GM21390 (cell line): Measurements from ENCODE around the gene TET2.

Experiments
- ATAC-seq: cut with Tn5 transposase; IDR thresholded peaks from one replicate; pipeline ENCODE4 v1.9.1; 2021; ENCODE audit not compliant: unreplicated experiment

The TET2 gene

DNA sequence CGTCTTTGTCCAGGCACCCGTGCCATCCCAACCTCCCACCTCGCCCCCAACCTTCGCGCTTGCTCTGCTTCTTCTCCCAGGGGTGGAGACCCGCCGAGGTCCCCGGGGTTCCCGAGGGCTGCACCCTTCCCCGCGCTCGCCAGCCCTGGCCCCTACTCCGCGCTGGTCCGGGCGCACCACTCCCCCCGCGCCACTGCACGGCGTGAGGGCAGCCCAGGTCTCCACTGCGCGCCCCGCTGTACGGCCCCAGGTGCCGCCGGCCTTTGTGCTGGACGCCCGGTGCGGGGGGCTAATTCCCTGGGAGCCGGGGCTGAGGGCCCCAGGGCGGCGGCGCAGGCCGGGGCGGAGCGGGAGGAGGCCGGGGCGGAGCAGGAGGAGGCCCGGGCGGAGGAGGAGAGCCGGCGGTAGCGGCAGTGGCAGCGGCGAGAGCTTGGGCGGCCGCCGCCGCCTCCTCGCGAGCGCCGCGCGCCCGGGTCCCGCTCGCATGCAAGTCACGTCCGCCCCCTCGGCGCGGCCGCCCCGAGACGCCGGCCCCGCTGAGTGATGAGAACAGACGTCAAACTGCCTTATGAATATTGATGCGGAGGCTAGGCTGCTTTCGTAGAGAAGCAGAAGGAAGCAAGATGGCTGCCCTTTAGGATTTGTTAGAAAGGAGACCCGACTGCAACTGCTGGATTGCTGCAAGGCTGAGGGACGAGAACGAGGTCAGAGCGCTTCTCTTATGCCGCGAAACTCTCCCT lies at the start of gene TET2:
TET2 (plus strand) TSS at position 601 of the 740 bp plus-strand sequence. CDS start 87,067 bp downstream, outside the sequence.
- peak; percentile 76 for ATAC-seq

DNA sequence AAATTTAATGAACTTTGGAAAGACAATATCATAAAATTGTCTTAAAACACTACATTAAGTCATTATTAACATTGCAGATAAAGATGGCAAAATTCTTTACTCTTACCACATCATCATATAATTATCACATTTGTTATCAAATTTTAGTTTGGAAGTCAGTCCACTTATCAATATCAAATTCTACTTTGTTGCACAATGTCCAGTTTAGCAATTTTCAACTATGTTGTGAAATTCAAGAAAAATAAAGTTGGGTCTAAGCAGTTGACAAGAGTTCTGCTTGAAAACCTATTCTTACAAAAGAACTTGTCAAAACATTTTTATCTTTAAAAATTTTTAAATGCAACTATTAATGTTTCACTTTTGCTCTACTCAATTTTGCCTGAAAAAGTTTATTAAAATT lies 44.7 kb upstream of the TET2 start:
- ATAC-seq = no peak

DNA sequence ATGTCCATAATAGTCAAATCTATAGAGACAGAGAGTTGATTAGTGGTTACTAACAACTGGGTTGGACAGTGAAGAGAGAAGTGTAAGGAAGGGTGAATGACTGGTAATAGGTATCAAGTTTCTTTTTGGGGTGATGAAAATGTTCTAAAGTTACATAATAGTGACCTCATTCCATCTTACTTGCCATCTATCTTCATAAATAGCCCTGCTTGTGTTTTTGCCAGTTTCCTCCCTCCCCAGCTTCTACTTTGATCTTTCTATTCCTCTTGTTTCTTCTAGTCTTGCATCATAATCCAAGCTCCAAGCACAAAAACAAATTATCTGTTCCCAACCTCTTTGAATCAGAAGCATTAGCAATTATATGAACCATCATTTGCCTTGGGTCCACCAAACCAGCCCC lies 40.2 kb upstream of the TET2 start:
- ATAC-seq = no peak

DNA sequence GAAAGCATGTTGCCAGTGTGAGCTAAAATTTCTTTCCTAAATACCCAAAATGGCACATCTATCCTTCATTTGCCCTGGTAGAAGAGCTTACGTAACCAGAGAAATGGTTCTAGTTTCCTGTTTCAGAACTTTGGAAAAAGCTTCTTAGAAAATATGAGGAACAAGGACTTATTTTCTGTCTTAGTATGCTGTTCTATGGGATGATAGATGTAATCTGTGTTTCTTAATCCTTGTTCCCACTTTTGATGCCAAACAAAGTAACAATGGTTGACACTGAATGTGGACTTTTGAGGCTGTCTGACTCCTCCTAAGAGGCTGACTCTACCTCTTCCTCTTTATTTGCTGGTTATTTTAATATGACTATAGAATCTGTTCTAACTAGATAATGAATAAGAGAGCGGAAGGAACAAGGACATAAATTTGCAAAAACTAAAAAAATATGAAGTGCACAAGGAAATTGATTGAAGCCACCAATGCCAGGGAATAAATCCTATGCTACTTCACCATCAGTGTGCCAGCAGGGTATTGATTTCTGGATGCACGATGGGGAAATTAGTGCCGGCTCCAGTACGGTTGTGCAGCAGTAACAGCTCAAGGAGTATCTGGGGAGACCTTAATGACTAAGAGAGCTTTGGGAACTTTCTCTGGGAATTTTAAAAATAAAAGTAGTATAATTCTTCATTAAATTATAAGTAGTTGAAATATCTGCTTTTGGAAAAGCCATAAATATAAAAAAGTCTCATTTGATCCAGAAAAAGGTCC lies 39.4 kb upstream of the TET2 start:
- no peak for ATAC-seq

DNA sequence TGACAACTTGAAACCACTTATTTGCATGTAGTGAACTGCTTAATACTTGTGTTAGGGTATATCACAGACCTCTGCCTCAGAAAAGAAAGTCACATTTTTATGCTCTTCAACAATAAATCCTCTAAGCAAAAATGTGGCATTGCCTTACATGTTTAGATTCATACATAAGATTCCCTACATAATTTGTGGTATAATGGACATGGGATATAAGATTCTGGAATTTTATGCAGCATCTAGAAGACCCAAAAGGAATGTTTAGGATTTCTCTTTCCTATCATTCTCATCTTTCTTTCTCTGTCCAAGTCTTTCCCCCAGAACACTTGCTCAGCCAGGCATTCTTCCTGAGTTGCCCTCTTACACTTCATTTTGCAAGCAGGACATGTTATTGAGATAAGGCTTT lies 37.7 kb upstream of the TET2 start:
- no peak for ATAC-seq

DNA sequence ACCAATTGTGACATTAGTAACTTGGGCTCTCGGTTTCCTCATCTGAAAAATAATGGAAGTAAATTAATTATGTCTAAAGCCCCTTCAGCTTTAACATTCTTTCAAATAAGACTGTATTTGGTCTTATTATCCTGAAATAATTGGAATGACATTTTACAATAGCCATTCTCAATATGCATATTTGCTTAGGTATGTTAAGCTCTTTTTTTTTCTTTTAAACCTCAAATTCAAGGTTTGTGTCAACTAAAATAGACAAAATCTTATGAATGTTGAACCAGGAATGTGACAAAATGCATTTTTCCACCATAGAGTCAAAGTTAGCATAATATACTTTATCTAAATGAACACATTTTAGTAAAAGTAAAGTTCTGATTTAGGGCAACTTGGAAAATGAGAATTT lies 34.4 kb upstream of the TET2 start:
- no peak for ATAC-seq

DNA sequence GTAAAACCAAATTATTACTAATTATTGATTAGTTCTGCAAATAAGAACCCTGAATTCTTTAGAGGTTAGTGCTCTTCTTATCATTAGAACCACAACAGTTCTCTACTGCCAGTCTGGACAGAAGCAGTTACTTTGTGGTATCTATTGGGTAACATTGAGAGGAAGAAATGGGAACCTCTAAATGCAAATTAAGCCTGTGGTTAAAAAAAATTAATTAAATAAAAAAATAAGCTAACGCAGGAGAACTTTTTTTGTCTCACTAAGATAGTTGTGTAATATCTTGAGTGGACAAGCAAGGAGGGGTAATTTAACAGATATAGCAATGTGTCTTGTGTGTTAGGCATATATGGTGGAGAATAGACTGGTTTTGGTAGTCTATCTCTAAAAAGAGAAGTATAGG lies 32.9 kb upstream of the TET2 start:
- ATAC-seq = no peak

DNA sequence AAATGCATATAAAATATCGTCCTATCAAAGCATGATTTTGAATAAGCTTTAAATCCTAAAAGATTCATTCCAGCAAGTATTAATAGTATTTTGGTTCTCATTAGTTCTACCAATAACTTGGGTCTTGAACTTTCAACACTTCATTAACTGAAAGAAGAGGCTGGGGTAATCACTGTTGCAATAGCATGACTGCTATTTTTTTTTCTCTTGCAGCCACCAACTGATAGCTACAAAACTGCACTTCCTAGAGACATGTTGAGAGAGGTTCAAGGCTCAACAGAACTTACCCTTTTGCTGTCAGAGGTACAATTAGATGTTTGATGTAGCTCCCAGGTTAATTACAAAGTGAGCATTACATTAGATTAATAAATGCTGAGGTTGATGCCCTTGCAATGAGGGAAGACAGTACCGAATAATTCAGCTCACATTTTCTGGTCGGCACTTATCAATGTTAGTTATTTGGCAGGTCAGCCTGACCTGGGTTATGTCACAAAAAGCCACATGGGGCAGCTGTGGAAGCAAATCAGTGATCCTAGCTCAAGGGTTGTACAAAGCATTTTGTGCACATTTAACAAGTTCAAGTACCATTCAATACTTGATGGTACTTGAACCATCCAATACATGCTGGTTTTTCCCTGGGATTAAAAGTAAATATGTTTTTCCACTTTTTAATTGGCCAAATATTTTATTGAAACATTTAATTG lies 29.9 kb upstream of the TET2 start:
- ATAC-seq = no peak

DNA sequence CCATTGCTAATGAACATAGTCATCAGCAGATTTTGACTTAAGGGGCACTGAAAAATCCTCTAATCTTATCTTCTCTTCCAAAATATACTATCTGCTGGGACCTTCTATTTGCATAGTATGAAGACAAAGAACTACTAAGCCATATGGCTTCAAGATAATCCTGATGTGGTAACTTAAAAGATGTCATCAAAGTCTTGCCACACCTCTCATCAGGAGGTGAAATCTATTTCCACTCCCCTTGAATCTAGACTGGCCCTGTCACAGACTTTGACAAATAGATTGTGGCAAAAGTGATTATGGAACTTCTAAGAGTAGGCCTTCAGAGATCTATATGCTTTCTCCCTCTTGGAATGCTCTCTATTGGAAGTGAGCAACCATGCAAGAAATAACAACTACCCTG lies 27.3 kb upstream of the TET2 start:
- ATAC-seq = no peak

DNA sequence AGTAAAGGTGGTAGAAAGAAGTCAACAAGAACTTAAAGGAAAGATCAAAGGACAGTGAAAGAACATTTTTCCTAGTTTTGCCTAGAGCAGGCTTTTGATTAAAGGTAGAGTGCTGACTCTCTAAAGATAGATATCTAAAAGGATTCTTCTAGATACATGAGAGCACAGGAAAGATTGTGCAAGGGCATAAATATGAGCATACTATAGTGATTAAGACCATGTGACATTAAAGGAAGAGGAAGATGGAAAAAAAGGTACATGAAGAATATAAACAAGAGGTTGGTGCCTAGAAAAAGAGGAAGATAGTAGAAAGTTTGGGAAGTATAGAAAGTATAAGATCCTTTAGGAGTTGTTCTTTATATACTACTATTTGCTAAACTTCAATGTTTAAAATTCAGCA lies 26.1 kb upstream of the TET2 start:
- ATAC-seq = no peak

DNA sequence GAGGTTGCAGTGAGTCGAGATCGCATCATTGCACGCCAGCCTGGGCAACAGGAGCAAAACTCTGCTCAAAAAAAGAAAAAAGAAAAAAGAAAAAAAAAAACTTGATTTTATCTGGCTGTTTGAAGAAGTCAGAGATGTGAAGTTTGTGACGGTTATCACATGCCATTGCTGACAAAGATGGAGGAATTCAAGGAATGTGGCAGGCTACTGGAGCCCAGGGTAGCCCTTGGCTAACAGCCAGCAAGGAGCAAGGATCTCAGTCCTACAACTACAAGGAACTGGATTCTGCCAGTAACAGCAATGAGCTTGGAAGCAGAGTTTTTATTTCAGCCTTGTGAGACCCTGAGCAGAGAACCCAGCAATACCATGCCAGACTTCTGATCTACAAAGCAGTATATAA lies 24.3 kb upstream of the TET2 start:
- no peak for ATAC-seq

DNA sequence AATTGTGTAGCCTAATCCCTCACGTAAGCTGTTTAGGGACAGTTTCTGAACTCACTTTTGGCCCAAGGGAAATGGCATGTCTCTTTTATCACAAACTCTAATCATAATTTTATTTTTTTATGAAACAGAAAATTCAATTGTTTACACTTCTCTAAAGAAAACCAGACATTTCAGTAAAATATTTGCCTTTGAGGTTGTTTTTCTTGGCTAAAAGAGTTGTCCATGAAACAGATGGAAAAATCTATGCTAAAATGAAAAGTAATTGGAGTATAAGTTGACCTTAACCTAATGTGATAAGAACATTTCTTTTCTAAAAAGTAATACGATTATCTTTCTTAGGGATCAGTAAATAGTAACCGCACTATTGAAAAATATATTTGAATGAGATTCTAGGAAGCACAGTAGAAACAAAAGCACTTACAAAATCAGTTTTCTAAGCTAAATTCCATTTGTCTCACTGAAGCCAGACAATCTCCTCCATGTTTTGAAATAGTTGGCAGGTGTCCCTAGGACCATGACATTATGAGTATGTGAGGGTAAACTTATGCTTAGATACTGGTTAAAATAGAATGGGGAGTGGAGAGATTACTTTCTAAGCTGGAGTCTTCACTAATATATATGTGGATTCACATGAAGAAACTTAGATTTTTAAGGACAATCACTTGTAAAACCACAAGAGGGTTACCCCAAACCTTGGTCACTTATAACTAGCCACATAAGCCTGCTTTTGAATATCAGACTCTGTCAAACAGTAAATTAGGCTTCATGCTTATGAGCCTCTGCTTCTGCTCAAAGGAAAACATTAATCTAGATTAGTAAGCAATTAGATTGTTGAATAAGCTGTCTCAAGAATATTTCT lies 20.1 kb upstream of the TET2 start:
- no peak for ATAC-seq

DNA sequence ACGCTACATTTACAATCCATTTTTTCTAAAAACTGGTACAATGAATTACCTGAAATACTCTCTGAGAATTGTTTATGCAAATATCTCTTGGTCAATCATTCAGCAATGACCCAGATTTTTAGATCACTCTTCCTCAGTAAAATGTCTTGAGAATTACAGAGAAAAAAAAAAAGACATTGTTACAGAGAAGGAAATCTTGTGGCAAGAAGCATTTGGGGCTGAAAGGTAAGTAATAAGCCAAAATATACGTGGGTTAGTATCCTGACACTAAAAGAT lies 19.6 kb upstream of the TET2 start:
- no peak for ATAC-seq

DNA sequence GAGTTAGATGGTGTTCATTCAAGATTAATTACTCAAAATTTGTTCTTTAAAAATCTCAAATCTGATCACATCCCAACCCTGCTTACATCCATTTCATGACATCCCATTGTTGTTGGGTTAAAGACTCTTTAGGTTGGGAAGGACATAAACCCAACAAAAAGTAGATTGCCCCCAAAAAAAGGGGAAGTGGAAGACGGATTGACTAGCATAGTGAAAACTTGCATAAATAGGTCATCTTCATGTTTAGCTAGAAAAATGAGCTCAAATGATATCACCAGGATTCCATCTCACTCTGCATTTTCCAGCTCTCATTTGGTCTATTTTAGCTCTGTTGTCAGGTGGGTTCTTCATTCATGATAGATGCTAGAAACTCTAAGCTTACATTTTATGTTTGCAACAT lies 18.5 kb upstream of the TET2 start:
- ATAC-seq = peak; percentile 53

DNA sequence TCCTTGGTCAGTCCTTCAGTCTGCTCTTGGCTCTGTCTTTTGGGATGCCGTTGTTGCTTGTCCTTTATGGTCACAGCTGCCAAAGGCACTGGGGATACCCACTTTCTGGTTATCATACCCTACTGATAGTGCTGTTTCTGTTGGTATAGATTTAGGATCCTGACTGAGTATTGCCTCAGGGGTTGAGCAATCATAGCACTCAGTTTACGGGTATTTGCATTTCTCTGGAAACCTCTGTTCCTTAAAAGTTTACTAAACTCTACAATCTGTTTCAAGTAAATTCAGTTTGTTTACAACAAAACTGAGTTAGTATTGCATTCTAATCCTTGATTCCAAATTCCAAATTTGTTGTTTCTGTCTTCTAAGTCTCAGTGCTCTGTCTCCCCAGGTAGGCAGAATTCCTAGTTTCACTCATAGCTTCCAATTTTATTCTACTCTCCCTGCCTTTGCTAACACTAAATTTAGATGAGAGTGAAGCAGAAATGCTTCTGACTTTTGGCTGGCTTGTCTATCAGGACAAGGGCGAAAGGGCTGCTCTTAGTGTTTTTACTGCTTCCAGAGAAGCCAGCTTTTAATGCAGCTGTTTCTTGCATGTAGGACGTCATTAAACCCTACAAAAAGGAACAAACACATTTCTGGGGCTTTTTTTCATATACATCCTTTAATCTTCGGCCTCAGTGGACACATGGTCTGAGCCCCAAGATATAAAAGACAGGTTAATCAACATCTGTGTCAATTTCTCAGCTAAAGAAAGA lies 17.2 kb upstream of the TET2 start:
- no peak for ATAC-seq

DNA sequence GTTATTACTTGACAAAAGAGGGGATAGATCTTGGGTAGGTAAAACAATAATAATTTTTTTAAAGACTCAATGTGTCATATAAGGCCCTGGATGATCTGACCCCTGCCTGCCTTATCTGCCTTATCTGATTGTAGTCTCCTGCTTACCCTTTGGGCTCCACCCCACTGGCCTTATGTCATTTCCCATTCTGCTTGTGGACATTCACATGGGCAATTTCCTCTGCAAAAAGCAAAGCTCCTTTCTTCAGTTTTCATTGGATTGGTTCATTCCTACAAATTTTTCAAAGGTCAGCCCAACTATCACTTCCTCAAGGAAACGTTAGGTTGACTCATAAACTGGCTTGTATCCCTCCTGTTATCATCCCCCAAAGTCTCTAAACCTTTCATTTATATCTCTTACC lies 15.7 kb upstream of the TET2 start:
- ATAC-seq = no peak

DNA sequence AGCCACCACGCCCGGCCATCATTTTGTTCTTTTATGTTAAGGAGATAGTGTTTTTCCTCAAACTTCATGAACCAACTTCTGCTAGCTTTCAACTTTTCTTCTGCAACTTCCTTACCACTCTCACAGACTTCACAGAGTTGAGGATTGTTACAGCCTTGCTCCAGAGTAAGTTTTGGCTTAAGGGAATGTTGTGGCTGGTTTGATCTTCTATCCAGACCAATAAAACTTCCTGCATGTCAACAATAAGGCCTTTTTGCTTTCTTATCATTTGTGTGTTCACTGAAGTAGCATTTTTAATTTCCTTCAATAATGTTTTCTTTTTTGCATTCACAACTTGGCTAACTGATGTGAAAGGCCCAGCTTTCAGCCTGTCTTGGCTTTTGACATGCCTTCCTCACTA lies 12.7 kb upstream of the TET2 start:
- ATAC-seq = no peak

DNA sequence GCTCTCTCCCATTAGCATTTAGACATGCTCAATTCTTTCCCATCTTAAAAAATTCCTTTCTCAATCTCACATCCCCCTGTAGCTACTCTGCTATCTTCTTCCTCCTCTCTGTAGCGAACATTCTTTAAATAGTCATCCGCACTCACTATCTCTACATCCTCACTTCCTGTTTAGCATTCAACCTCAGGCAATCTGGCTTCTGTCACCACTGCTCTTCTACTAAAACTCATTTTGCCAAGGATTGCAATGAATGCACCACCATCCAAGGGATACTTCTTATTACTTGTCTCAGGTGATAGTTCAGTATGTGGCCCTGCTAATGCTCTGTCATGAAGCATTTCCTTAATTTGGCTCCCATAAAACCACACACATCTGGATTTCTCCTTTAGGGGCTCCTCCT lies 10.9 kb upstream of the TET2 start:
- peak; percentile 54 for ATAC-seq

DNA sequence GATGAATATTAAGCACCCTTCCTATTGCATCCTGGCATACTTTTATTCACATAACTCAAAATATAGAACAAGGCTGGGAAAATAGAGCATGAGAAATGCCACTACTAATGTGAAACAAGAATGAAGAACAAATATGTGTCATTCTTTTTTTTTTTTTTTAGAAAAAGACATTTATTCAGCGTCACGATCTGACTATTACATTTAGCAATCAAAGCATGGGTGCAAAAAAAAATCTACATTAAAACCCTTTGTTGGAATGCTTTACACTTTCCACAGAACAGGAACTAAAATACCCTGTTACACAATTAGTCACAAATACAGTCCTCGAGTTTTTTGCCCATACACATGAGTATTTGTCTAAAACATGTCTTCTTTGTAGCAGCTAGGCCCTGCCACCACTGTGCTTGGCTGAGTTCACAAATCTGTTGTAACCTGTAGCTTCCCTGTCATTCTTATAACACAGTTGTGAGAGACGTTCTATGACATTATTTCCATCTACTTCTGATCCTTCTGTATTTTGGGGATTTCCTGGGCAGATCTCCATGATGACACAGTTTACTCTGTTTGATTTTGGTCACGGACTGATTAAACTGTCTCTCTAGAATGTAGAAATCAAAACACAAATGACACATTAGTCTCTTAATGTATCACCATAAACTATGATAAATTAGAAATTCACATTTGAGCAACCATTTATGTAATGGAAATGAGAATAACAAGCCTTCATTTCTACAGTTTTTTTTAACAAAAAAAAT lies 9.4 kb upstream of the TET2 start:
- ATAC-seq = no peak

DNA sequence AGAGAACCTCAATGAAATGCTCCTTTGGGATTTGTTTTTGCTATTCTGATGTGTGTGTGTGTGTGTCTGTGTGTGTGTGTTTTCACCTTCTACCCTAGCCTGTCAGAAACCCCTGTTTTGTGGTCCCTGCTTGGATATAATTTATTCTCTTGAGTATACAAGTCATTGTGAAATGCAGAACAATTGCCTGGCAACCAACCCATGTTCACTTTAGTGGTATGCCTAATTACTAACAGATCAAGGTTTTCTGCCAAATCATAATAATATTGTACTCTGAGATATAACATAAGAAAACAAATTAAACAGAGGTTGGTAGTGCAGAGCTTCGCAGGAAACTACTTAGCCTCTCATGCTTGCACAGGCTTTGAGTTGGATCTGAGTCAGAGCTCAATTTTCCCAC lies 7.0 kb upstream of the TET2 start:
- no peak for ATAC-seq
